SU-DHL-6 (cell line): ENCODE results near the gene RHBG.

Experiments
- H2AFZ ChIP-seq: fragments of 200-600 bp; sonication (generic); 2 replicates; pipeline ENCODE4 v1.6.1; 2014; ENCODE audit warnings: low read depth, mild to moderate bottlenecking, moderate library complexity, mixed read lengths, antibody characterized with exemption, low read length; ENCODE audit not compliant: severe bottlenecking
- H3F3A ChIP-seq: fragments of 200-600 bp; shearing (Covaris generic); 2 replicates; pipeline ENCODE4 v1.6.0; 2016; ENCODE audit warnings: antibody characterized with exemption, mild to moderate bottlenecking; ENCODE audit not compliant: insufficient read depth
- H3K27ac ChIP-seq: fragments of 200-600 bp; sonication (generic); 2 replicates; pipeline ENCODE4 v1.5.1; 2016; ENCODE audit warnings: low read depth, mild to moderate bottlenecking, low read length, moderate library complexity, mixed read lengths
- H3K27me3 ChIP-seq: fragments of 200-600 bp; sonication (generic), shearing (Covaris generic); 2 replicates; pipeline ENCODE4 v1.6.0; 2014; ENCODE audit warnings: mild to moderate bottlenecking, low read length
- H3K36me3 ChIP-seq: fragments of 200-600 bp; sonication (generic); 2 replicates; pipeline ENCODE4 v1.6.1; 2014; ENCODE audit warnings: mild to moderate bottlenecking, low read length, mixed read lengths
- H3K4me2 ChIP-seq: fragments of 300-600, 200-600 bp; shearing (Covaris generic), sonication (generic); 2 replicates; pipeline ENCODE4 v1.6.0; 2014; ENCODE audit warnings: low read length, low read depth, mild to moderate bottlenecking; ENCODE audit not compliant: poor library complexity, severe bottlenecking
- H3K4me3 ChIP-seq: fragments of 200-600 bp; sonication (generic); 2 replicates; pipeline ENCODE4 v1.5.1; 2014; ENCODE audit warnings: antibody characterized with exemption, low read length, mild to moderate bottlenecking, mixed read lengths; ENCODE audit not compliant: insufficient read depth, poor library complexity, severe bottlenecking
- H3K79me2 ChIP-seq: fragments of 200-600 bp; sonication (generic); 2 replicates; pipeline ENCODE4 v1.6.1; 2014; ENCODE audit warnings: mild to moderate bottlenecking, low read length, moderate library complexity; ENCODE audit not compliant: insufficient read depth
- H3K9ac ChIP-seq: fragments of 200-600 bp; sonication (generic); 2 replicates; pipeline ENCODE4 v1.7.0; 2014; ENCODE audit warnings: mild to moderate bottlenecking, low read length
- H3K9me2 ChIP-seq: fragments of 200-600 bp; sonication (generic); replicated peaks from 2 replicates; pipeline ENCODE4 v1.6.1; 2014; ENCODE audit warnings: low read length; ENCODE audit not compliant: insufficient read depth
- H3K9me3 ChIP-seq: fragments of 200-600 bp; sonication (generic); 2 replicates; pipeline ENCODE4 v1.6.1; 2014; ENCODE audit warnings: low read length, mixed read lengths; ENCODE audit not compliant: insufficient read depth
- H4K20me1 ChIP-seq: fragments of 200-600 bp; sonication (generic); 2 replicates; pipeline ENCODE4 v1.6.1; 2014; ENCODE audit warnings: low read depth, mild to moderate bottlenecking, antibody characterized with exemption, low read length, moderate library complexity, mixed read lengths
- EZH2phosphoT487 ChIP-seq: fragments of 200-600 bp; sonication (generic), shearing (Covaris generic); conservative IDR thresholded peaks from 2 replicates; pipeline ENCODE4 v1.6.1; 2018; ENCODE audit warnings: mild to moderate bottlenecking, antibody characterized with exemption, low read length, moderate library complexity, mixed read lengths
- TF ChIP-seq, protein P1 (sequence below): fragments of 200-600 bp; sonication (generic); IDR thresholded peaks from one replicate; pipeline ENCODE4 v1.5.1; 2017; ENCODE audit warnings: antibody characterized with exemption, mild to moderate bottlenecking, low read length, moderate library complexity; ENCODE audit not compliant: insufficient read depth, poor library complexity, severe bottlenecking

The RHBG gene

DNA sequence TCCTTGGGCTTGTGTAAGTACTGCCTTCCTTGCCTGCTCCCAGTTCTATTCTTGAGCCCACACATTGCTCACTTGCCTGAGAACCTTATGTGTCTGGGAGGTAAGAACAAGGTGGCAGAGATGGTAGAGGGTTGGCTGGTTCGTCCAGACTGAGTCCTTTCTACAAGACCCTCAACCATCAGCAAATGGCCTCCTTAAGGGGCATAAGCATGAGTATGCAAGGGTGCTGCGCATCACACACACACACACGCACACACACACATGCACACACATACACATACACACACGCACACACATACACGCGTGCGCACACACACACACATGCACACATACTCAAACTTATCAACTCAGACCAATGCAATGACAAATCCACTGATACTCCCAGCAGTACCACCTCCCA, 56.9 kb downstream of the RHBG start:
- H3K36me3 ChIP-seq, result no peaks in the 10 kb centered on the region
- H3K27me3 ChIP-seq, result no peaks in the 10 kb centered on the region
- H3K4me3 ChIP-seq, result no peak overlapping the region
- H3K27ac ChIP-seq, result no peak overlapping the region
- no peaks in the 10 kb centered on the region for H3K79me2 ChIP-seq
- H3K9me3 ChIP-seq, result no peaks in the 10 kb centered on the region
- no peaks in the 10 kb centered on the region for H3F3A ChIP-seq
- TF ChIP-seq, protein P1, sequence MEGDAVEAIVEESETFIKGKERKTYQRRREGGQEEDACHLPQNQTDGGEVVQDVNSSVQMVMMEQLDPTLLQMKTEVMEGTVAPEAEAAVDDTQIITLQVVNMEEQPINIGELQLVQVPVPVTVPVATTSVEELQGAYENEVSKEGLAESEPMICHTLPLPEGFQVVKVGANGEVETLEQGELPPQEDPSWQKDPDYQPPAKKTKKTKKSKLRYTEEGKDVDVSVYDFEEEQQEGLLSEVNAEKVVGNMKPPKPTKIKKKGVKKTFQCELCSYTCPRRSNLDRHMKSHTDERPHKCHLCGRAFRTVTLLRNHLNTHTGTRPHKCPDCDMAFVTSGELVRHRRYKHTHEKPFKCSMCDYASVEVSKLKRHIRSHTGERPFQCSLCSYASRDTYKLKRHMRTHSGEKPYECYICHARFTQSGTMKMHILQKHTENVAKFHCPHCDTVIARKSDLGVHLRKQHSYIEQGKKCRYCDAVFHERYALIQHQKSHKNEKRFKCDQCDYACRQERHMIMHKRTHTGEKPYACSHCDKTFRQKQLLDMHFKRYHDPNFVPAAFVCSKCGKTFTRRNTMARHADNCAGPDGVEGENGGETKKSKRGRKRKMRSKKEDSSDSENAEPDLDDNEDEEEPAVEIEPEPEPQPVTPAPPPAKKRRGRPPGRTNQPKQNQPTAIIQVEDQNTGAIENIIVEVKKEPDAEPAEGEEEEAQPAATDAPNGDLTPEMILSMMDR, result no peak
- TF ChIP-seq EZH2phosphoT487, result no peak
- no peak overlapping the region for H3K4me2 ChIP-seq
- H4K20me1 ChIP-seq, result no peaks in the 10 kb centered on the region
- no peaks in the 10 kb centered on the region for H3K9me2 ChIP-seq
- no peak overlapping the region for H2AFZ ChIP-seq
- no peak overlapping the region for H3K9ac ChIP-seq

- Histone ChIP-seq H3K9ac (no peak overlapping the region), H3K36me3 (no peaks in the 10 kb centered on the region), H3F3A (no peaks in the 10 kb centered on the region), H3K4me2 (no peak overlapping the region), H3K9me3 (no peaks in the 10 kb centered on the region), H4K20me1 (no peaks in the 10 kb centered on the region), H2AFZ (no peak overlapping the region), H3K27ac (no peak overlapping the region), H3K27me3 (no peaks in the 10 kb centered on the region), H3K4me3 (no peak overlapping the region), H3K9me2 (no peaks in the 10 kb centered on the region), H3K79me2 (no peaks in the 10 kb centered on the region)
- TF ChIP-seq EZH2phosphoT487, result no peak
- TF ChIP-seq, protein P1, result no peak
Measured at GRCh38 chr1:156427957-156428356, 58.9 kb downstream of the RHBG start.

DNA sequence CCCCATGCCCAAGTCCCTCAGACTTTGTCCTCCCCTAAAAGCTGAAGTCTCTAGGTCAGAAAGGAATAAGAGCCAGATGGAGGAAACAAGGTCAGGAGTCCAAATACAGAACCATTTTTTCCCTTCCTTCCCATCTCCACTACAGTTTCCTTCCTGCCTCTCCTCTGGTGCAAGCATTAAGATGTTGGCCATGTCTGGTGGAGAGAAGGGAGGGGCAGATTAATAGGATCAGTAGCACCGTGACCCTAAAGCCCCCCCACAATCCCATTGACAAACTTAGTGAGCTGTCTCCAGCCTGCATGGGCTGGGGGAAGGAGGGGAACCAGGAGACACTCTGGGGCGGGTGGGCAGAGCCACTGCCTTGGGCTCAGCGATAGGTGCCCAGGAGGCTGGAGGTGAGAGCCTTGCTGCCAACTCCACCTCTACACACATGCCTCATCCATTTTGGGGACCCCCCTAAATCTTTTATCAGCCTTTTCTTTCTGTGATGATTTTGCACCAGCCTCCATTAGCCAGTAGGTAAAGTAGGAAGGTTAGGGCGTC, 59.8 kb downstream of the RHBG start:
- no peak overlapping the region for H3K9ac ChIP-seq
- H3K79me2 ChIP-seq, result no peaks in the 10 kb centered on the region
- H3K4me2 ChIP-seq, result no peak overlapping the region
- H3K4me3 ChIP-seq, result no peak overlapping the region
- no peaks in the 10 kb centered on the region for H4K20me1 ChIP-seq
- no peaks in the 10 kb centered on the region for H3F3A ChIP-seq
- no peaks in the 10 kb centered on the region for H3K9me2 ChIP-seq
- no peaks in the 10 kb centered on the region for H3K27me3 ChIP-seq
- TF ChIP-seq EZH2phosphoT487, result no peak
- TF ChIP-seq, protein P1, result no peak
- H3K36me3 ChIP-seq, result no peaks in the 10 kb centered on the region
- no peak overlapping the region for H3K27ac ChIP-seq
- no peak overlapping the region for H2AFZ ChIP-seq
- H3K9me3 ChIP-seq, result no peaks in the 10 kb centered on the region
